ENCODE results near the gene EHF. TPM values are rescaled to one million over a fixed set of nuclear protein-coding genes. Genes with fewer than 3 reads are reported as not detected.

The EHF gene
- total and polyA plus RNA-seq, 9 of the 15 experiments (the other 6 are each of a cell fraction or from before 2014, with no cell fraction given): 0.04 to 0.54 (median 0.37) TPM

DNA sequence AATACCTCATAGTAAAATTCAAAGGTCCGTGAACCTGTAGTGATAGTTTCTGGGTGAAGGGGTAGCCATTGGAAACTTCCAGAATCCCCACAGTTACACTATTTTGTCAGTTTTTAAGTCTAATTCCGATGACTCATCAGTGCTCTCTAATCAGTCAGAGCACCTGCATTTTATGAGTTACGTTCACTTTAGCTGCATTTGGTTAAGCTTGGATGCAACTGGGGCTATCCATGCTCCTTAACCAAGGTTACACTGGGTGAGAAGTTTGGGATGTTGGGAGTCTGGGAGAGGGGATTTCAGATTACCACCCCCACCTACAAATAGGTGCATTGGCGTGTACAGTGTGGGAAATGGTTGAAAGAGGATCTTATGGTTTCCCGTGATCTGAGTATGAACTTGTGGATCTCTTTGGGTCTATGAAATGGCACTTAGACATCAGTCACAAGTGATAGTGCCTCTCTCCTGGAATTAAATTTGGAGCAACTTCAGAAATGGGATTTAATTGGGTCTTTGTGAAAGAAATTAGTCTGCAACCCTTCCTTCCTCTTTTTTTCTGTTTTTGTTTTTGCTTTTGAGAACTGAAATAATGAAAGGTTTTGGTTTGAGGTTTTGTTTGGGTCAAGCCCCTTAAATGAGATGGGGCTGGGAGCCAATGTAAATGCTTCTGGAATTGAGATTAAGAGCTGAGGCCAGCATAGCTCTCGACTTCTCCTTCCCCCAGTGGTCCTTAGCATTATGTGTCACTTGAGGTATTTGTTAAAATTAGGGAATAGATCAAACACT lies 31.5 kb downstream of the EHF start (continued):
- TF ChIP-seq, protein P1, sequence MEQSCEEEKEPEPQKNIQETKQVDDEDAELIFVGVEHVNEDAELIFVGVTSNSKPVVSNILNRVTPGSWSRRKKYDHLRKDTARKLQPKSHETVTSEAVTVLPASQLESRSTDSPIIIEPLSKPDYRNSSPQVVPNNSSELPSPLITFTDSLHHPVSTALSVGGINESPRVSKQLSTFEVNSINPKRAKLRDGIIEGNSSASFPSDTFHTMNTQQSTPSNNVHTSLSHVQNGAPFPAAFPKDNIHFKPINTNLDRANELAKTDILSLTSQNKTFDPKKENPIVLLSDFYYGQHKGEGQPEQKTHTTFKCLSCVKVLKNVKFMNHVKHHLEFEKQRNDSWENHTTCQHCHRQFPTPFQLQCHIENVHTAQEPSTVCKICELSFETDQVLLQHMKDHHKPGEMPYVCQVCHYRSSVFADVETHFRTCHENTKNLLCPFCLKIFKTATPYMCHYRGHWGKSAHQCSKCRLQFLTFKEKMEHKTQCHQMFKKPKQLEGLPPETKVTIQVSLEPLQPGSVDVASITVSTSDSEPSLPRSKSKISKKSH (CRISPR knock-in tag; IDR thresholded peaks at IDR 0.05): no peak
- TF ChIP-seq, protein P2, sequence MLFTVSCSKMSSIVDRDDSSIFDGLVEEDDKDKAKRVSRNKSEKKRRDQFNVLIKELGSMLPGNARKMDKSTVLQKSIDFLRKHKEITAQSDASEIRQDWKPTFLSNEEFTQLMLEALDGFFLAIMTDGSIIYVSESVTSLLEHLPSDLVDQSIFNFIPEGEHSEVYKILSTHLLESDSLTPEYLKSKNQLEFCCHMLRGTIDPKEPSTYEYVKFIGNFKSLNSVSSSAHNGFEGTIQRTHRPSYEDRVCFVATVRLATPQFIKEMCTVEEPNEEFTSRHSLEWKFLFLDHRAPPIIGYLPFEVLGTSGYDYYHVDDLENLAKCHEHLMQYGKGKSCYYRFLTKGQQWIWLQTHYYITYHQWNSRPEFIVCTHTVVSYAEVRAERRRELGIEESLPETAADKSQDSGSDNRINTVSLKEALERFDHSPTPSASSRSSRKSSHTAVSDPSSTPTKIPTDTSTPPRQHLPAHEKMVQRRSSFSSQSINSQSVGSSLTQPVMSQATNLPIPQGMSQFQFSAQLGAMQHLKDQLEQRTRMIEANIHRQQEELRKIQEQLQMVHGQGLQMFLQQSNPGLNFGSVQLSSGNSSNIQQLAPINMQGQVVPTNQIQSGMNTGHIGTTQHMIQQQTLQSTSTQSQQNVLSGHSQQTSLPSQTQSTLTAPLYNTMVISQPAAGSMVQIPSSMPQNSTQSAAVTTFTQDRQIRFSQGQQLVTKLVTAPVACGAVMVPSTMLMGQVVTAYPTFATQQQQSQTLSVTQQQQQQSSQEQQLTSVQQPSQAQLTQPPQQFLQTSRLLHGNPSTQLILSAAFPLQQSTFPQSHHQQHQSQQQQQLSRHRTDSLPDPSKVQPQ (CRISPR knock-in tag; IDR thresholded peaks at IDR 0.05; ENCODE audit: borderline replicate concordance): no peak
- TF ChIP-seq TAF1 (IDR thresholded peaks at IDR 0.05; ENCODE audit: control insufficient read depth, extremely low read depth, insufficient read depth, low read length, severe bottlenecking) (no peak), CBFA2T3 (IDR thresholded peaks at IDR 0.05) (peak; percentile 68), ZNF57 (CRISPR knock-in tag; IDR thresholded peaks at IDR 0.05) (no peak), ZNF318 (IDR thresholded peaks at IDR 0.05; ENCODE audit: borderline replicate concordance in 1 of 2, low read depth in 1 of 2) (no peak), WHSC1 (IDR thresholded peaks at IDR 0.05; ENCODE audit: low read length) (no peak), ETV6 (IDR thresholded peaks at IDR 0.05; ENCODE audit: borderline replicate concordance in 1 of 2, low read depth in 2 of 2, low read length in 1 of 2) (no peak), ETV6 (CRISPR knock-in tag; IDR thresholded peaks at IDR 0.05; ENCODE audit: borderline replicate concordance) (no peak), MCM2 (IDR thresholded peaks at IDR 0.05; ENCODE audit: low read depth) (no peak), PTRF (tag; IDR thresholded peaks at IDR 0.05) (no peak), LARP7 (IDR thresholded peaks at IDR 0.05) (no peak)
- TF ChIP-seq, protein P3, sequence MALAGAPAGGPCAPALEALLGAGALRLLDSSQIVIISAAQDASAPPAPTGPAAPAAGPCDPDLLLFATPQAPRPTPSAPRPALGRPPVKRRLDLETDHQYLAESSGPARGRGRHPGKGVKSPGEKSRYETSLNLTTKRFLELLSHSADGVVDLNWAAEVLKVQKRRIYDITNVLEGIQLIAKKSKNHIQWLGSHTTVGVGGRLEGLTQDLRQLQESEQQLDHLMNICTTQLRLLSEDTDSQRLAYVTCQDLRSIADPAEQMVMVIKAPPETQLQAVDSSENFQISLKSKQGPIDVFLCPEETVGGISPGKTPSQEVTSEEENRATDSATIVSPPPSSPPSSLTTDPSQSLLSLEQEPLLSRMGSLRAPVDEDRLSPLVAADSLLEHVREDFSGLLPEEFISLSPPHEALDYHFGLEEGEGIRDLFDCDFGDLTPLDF (CRISPR knock-in tag; IDR thresholded peaks at IDR 0.05): no peak

Measured in K562 (cell line).